ENCODE results near the gene NCOA1. TPM values are rescaled to one million over a fixed set of nuclear protein-coding genes. Genes with fewer than 3 reads are reported as not detected.

Gene NCOA1
- total and polyA plus RNA-seq, 4 experiments from 2014 or later: 5.9 to 46.2 (median 34.8) TPM

- Mint-ChIP-seq H3K27me3 (no peaks in the 10 kb centered on the region), H3K9me3 (no peaks in the 10 kb centered on the region), H3K4me1 (peaks cover 28 to 52% (median 35%) of the 10 kb centered on the region in 4 donors), H3K4me3 (no peak overlapping the region), H3K27ac (no peak overlapping the region), H3K36me3 (peaks cover 21 to 26% of the 10 kb centered on the region in 2 donors)
- no peak overlapping the region for H3K4me3 ChIP-seq (ENCODE audit: low read length in 2 of 2)
- H3K36me3 ChIP-seq (ENCODE audit: insufficient read depth, low read length): no peaks in the 10 kb centered on the region
- H3K4me1 ChIP-seq (ENCODE audit: insufficient read depth, low read length): peaks cover 5% of the 10 kb centered on the region
- intact Hi-C loops (cut with micrococcal nuclease): no loop called here
- no peak overlapping the region for H3K27ac ChIP-seq (ENCODE audit: low read depth, low read length)
- POLR2A ChIA-PET (ENCODE audit: partially characterized antibody): no interaction called here
- CTCF ChIA-PET (ENCODE audit: partially characterized antibody): no interaction called here
- DNase-seq: no peak
- H3K9me3 ChIP-seq (ENCODE audit: control insufficient read depth in 1 of 2, low read length in 2 of 2): no peaks in the 10 kb centered on the region
- no peaks in the 10 kb centered on the region for H3K27me3 ChIP-seq (ENCODE audit: insufficient read depth, low read length)
Measured at GRCh38 chr2:24570225-24570624, 79.2 kb downstream of the NCOA1 start.

GRCh38 chr2:24571828-24572442, 80.9 kb downstream of the NCOA1 start:
- Histone ChIP-seq H3K9me3 (ENCODE audit: control insufficient read depth in 1 of 2, low read length in 2 of 2) (no peaks in the 10 kb centered on the region), H3K27ac (ENCODE audit: low read depth, low read length) (no peak overlapping the region), H3K4me1 (ENCODE audit: insufficient read depth, low read length) (peaks cover 17% of the 10 kb centered on the region), H3K27me3 (ENCODE audit: insufficient read depth, low read length) (no peaks in the 10 kb centered on the region), H3K36me3 (ENCODE audit: insufficient read depth, low read length) (no peaks in the 10 kb centered on the region), H3K4me3 (ENCODE audit: low read length in 2 of 2) (no peak overlapping the region)
- H3K27me3 Mint-ChIP-seq: no peaks in the 10 kb centered on the region
- no peak overlapping the region for H3K4me3 Mint-ChIP-seq
- ChIA-PET POLR2A (ENCODE audit: partially characterized antibody) (no interaction called here), CTCF (ENCODE audit: partially characterized antibody) (no interaction called here)
- H3K4me1 Mint-ChIP-seq: peaks cover 36 to 67% (median 48%) of the 10 kb centered on the region in 4 donors
- peaks cover 10 to 13% of the 10 kb centered on the region in 2 donors for H3K36me3 Mint-ChIP-seq
- no peaks in the 10 kb centered on the region for H3K9me3 Mint-ChIP-seq
- no peak overlapping the region for H3K27ac Mint-ChIP-seq
- DNase-seq: no peak
- intact Hi-C loops (cut with micrococcal nuclease): no loop called here

GRCh38 chr2:24576146-24576545, 85.1 kb downstream of the NCOA1 start:
- no peak for DNase-seq
- peaks cover 35 to 71% (median 55%) of the 10 kb centered on the region in 4 donors for H3K4me1 Mint-ChIP-seq
- intact Hi-C loops (cut with micrococcal nuclease): no loop called here
- no peaks in the 10 kb centered on the region for H3K27me3 Mint-ChIP-seq
- no peaks in the 10 kb centered on the region for H3K9me3 Mint-ChIP-seq
- no peak overlapping the region for H3K27ac ChIP-seq (ENCODE audit: low read depth, low read length)
- peaks cover 34% of the 10 kb centered on the region for H3K4me1 ChIP-seq (ENCODE audit: insufficient read depth, low read length)
- ChIA-PET POLR2A (ENCODE audit: partially characterized antibody) (no interaction called here), CTCF (ENCODE audit: partially characterized antibody) (no interaction called here)
- H3K27me3 ChIP-seq (ENCODE audit: insufficient read depth, low read length): no peaks in the 10 kb centered on the region
- H3K36me3 Mint-ChIP-seq: peaks cover 7 to 15% of the 10 kb centered on the region in 2 donors
- no peak overlapping the region for H3K4me3 ChIP-seq (ENCODE audit: low read length in 2 of 2)
- H3K36me3 ChIP-seq (ENCODE audit: insufficient read depth, low read length): no peaks in the 10 kb centered on the region
- H3K27ac Mint-ChIP-seq: no peak overlapping the region
- no peaks in the 10 kb centered on the region for H3K9me3 ChIP-seq (ENCODE audit: control insufficient read depth in 1 of 2, low read length in 2 of 2)
- H3K4me3 Mint-ChIP-seq: peak overlapping the region in 4 of 8 donors; percentile 11 to 41 (median 26)

GRCh38 chr2:24576617-24577016, 85.6 kb downstream of the NCOA1 start:
- H3K27ac Mint-ChIP-seq: no peak overlapping the region
- Histone ChIP-seq H3K27ac (ENCODE audit: low read depth, low read length) (no peak overlapping the region), H3K27me3 (ENCODE audit: insufficient read depth, low read length) (no peaks in the 10 kb centered on the region), H3K4me1 (ENCODE audit: insufficient read depth, low read length) (peaks cover 34% of the 10 kb centered on the region), H3K4me3 (ENCODE audit: low read length in 2 of 2) (no peak overlapping the region), H3K36me3 (ENCODE audit: insufficient read depth, low read length) (no peaks in the 10 kb centered on the region), H3K9me3 (ENCODE audit: control insufficient read depth in 1 of 2, low read length in 2 of 2) (no peaks in the 10 kb centered on the region)
- H3K4me3 Mint-ChIP-seq: peak overlapping the region in 4 of 8 donors; percentile 1 to 31 (median 20)
- POLR2A ChIA-PET (ENCODE audit: partially characterized antibody): no interaction called here
- peaks cover 7 to 20% of the 10 kb centered on the region in 2 donors for H3K36me3 Mint-ChIP-seq
- H3K9me3 Mint-ChIP-seq: no peaks in the 10 kb centered on the region
- H3K4me1 Mint-ChIP-seq: peaks cover 35 to 73% (median 56%) of the 10 kb centered on the region in 4 donors
- CTCF ChIA-PET (ENCODE audit: partially characterized antibody): no interaction called here
- no peaks in the 10 kb centered on the region for H3K27me3 Mint-ChIP-seq
- no peak for DNase-seq
- intact Hi-C loops (cut with micrococcal nuclease): no loop called here

GRCh38 chr2:24577481-24577880, 86.4 kb downstream of the NCOA1 start:
- H3K36me3 Mint-ChIP-seq: peaks cover 7 to 28% of the 10 kb centered on the region in 2 donors
- peak overlapping the region in 2 of 7 donors; percentile 70 to 77 for H3K27ac Mint-ChIP-seq
- Histone ChIP-seq H3K36me3 (ENCODE audit: insufficient read depth, low read length) (no peaks in the 10 kb centered on the region), H3K4me1 (ENCODE audit: insufficient read depth, low read length) (peaks cover 34% of the 10 kb centered on the region), H3K27ac (ENCODE audit: low read depth, low read length) (no peak overlapping the region), H3K9me3 (ENCODE audit: control insufficient read depth in 1 of 2, low read length in 2 of 2) (no peaks in the 10 kb centered on the region), H3K27me3 (ENCODE audit: insufficient read depth, low read length) (no peaks in the 10 kb centered on the region), H3K4me3 (ENCODE audit: low read length in 2 of 2) (no peak overlapping the region)
- CTCF ChIA-PET (ENCODE audit: partially characterized antibody): interaction anchor here (0.8 kb wide), 1 partner anchor 9 kb away, joined by 3 read pairs; no protein-coding TSS in a partner anchor
- no peak for DNase-seq
- H3K9me3 Mint-ChIP-seq: no peaks in the 10 kb centered on the region
- no peaks in the 10 kb centered on the region for H3K27me3 Mint-ChIP-seq
- peaks cover 30 to 74% (median 56%) of the 10 kb centered on the region in 4 donors for H3K4me1 Mint-ChIP-seq
- POLR2A ChIA-PET (ENCODE audit: partially characterized antibody): no interaction called here
- intact Hi-C loops (cut with micrococcal nuclease): no loop called here
- peak overlapping the region in 6 of 8 donors; percentile 47 to 81 (median 68) for H3K4me3 Mint-ChIP-seq

GRCh38 chr2:24579053-24579803, 88.2 kb downstream of the NCOA1 start:
- H3K4me3 ChIP-seq (ENCODE audit: low read length in 2 of 2): no peak overlapping the region
- no peaks in the 10 kb centered on the region for H3K27me3 Mint-ChIP-seq
- no peaks in the 10 kb centered on the region for H3K27me3 ChIP-seq (ENCODE audit: insufficient read depth, low read length)
- intact Hi-C loops (cut with micrococcal nuclease): no loop called here
- peaks cover 34% of the 10 kb centered on the region for H3K4me1 ChIP-seq (ENCODE audit: insufficient read depth, low read length)
- H3K36me3 Mint-ChIP-seq: peaks cover 7 to 40% of the 10 kb centered on the region in 2 donors
- peaks cover 29 to 69% (median 53%) of the 10 kb centered on the region in 4 donors for H3K4me1 Mint-ChIP-seq
- CTCF ChIA-PET (ENCODE audit: partially characterized antibody): interaction anchor here (1.0 to 1.4 kb wide), 3 partner anchors 10 to 248 kb away, joined by 3 to 4 read pairs (median 3); no protein-coding TSS in a partner anchor
- POLR2A ChIA-PET (ENCODE audit: partially characterized antibody): no interaction called here
- no peak for DNase-seq
- H3K36me3 ChIP-seq (ENCODE audit: insufficient read depth, low read length): no peaks in the 10 kb centered on the region
- no peaks in the 10 kb centered on the region for H3K9me3 ChIP-seq (ENCODE audit: control insufficient read depth in 1 of 2, low read length in 2 of 2)
- H3K27ac Mint-ChIP-seq: peak overlapping the region in 1 of 7 donors; percentile 31
- H3K27ac ChIP-seq (ENCODE audit: low read depth, low read length): no peak overlapping the region
- H3K4me3 Mint-ChIP-seq: peak overlapping the region in 1 of 8 donors; percentile 3
- H3K9me3 Mint-ChIP-seq: no peaks in the 10 kb centered on the region

- peaks cover 8 to 45% of the 10 kb centered on the region in 2 donors for H3K36me3 Mint-ChIP-seq
- H3K9me3 Mint-ChIP-seq: no peaks in the 10 kb centered on the region
- H3K4me3 Mint-ChIP-seq: peak overlapping the region in 1 of 8 donors; percentile 6
- POLR2A ChIA-PET (ENCODE audit: partially characterized antibody): no interaction called here
- Histone ChIP-seq H3K36me3 (ENCODE audit: insufficient read depth, low read length) (no peaks in the 10 kb centered on the region), H3K27me3 (ENCODE audit: insufficient read depth, low read length) (no peaks in the 10 kb centered on the region), H3K9me3 (ENCODE audit: control insufficient read depth in 1 of 2, low read length in 2 of 2) (no peaks in the 10 kb centered on the region), H3K4me3 (ENCODE audit: low read length in 2 of 2) (no peak overlapping the region), H3K4me1 (ENCODE audit: insufficient read depth, low read length) (peaks cover 34% of the 10 kb centered on the region), H3K27ac (ENCODE audit: low read depth, low read length) (no peak overlapping the region)
- CTCF ChIA-PET (ENCODE audit: partially characterized antibody): interaction anchor here (1.4 kb wide), 1 partner anchor 171 kb away, joined by 3 read pairs; no protein-coding TSS in a partner anchor
- H3K4me1 Mint-ChIP-seq: peaks cover 30 to 58% (median 45%) of the 10 kb centered on the region in 4 donors
- no peak overlapping the region for H3K27ac Mint-ChIP-seq
- intact Hi-C loops (cut with micrococcal nuclease): no loop called here
- no peak for DNase-seq
- no peaks in the 10 kb centered on the region for H3K27me3 Mint-ChIP-seq
Measured at GRCh38 chr2:24580561-24580960, 89.5 kb downstream of the NCOA1 start.

All from CD4-positive, alpha-beta memory T cell (primary cell).